ENCODE measurements around the gene C19orf38. TPM values are rescaled to one million over a fixed set of nuclear protein-coding genes. Genes with fewer than 3 reads are reported as not detected.
"Not testable (repeated sequence)": the region's sequence is repeated elsewhere in the genome, so short reads cannot be mapped to it uniquely, and the experiment has no call there.

C19orf38 gene
- total and polyA plus RNA-seq, 2 donors = 5.4 to 7.1 TPM

- H3K4me3 ChIP-seq (ENCODE audit: low read length in 2 of 2) = no peak overlapping the region
- H3K9me3 ChIP-seq (ENCODE audit: control insufficient read depth in 2 of 2, insufficient read depth in 1 of 2, low read length in 1 of 2) = no peaks in the 10 kb centered on the region
- WGBS = 95% methylated on average over 10 of the region's 10 CpGs
- H3K36me3 ChIP-seq (ENCODE audit: control insufficient read depth in 2 of 2, insufficient read depth in 2 of 2, low read length in 1 of 2) = no peaks in the 10 kb centered on the region
- H3K27me3 ChIP-seq (ENCODE audit: control insufficient read depth in 2 of 2, insufficient read depth in 1 of 2, low read length in 1 of 2) = no peaks in the 10 kb centered on the region
- H3K4me1 ChIP-seq (ENCODE audit: control insufficient read depth in 2 of 2, insufficient read depth in 2 of 2, low read length in 2 of 2) = peaks cover 3 to 16% of the 10 kb centered on the region in 2 donors
- no peak for DNase-seq (ENCODE audit: low read depth in 6 of 9, low spot score in 9 of 9)
- H3K27ac ChIP-seq (ENCODE audit: low read depth in 1 of 2, low read length in 1 of 2) = no peak overlapping the region
Observed at GRCh38 chr19:10866495-10866894, 18.3 kb downstream of the C19orf38 start.

GRCh38 chr19:10868872-10869547, 20.8 kb downstream of the C19orf38 start:
- peaks cover 8 to 26% of the 10 kb centered on the region in 2 donors for H3K4me1 ChIP-seq (ENCODE audit: control insufficient read depth in 2 of 2, insufficient read depth in 2 of 2, low read length in 2 of 2)
- H3K27ac ChIP-seq (ENCODE audit: low read depth in 1 of 2, low read length in 1 of 2) = no peak overlapping the region
- H3K36me3 ChIP-seq (ENCODE audit: control insufficient read depth in 2 of 2, insufficient read depth in 2 of 2, low read length in 1 of 2) = no peaks in the 10 kb centered on the region
- DNase-seq (ENCODE audit: low read depth in 6 of 9, low spot score in 9 of 9) = no peak
- peaks cover 0 to 3% of the 10 kb centered on the region in 2 donors for H3K27me3 ChIP-seq (ENCODE audit: control insufficient read depth in 2 of 2, insufficient read depth in 1 of 2, low read length in 1 of 2)
- WGBS = 96% methylated on average over 10 of the region's 10 CpGs
- no peaks in the 10 kb centered on the region for H3K9me3 ChIP-seq (ENCODE audit: control insufficient read depth in 2 of 2, insufficient read depth in 1 of 2, low read length in 1 of 2)
- H3K4me3 ChIP-seq (ENCODE audit: low read length in 2 of 2) = no peak overlapping the region

- WGBS = 98% methylated on average over 11 of the region's 11 CpGs
- peaks cover 8 to 17% of the 10 kb centered on the region in 2 donors for H3K4me1 ChIP-seq (ENCODE audit: control insufficient read depth in 2 of 2, insufficient read depth in 2 of 2, low read length in 2 of 2)
- not testable (repeated sequence) for H3K36me3 ChIP-seq (ENCODE audit: control insufficient read depth in 2 of 2, insufficient read depth in 2 of 2, low read length in 1 of 2); DNase-seq (ENCODE audit: low read depth in 6 of 9, low spot score in 9 of 9); H3K9me3 ChIP-seq (ENCODE audit: control insufficient read depth in 2 of 2, insufficient read depth in 1 of 2, low read length in 1 of 2); H3K4me3 ChIP-seq (ENCODE audit: low read length in 2 of 2); H3K27ac ChIP-seq (ENCODE audit: low read depth in 1 of 2, low read length in 1 of 2); H3K27me3 ChIP-seq (ENCODE audit: control insufficient read depth in 2 of 2, insufficient read depth in 1 of 2, low read length in 1 of 2)
Observed at GRCh38 chr19:10869872-10870311, 21.7 kb downstream of the C19orf38 start.

GRCh38 chr19:10870501-10870954, 22.3 kb downstream of the C19orf38 start:
- Histone ChIP-seq H3K9me3 (ENCODE audit: control insufficient read depth in 2 of 2, insufficient read depth in 1 of 2, low read length in 1 of 2) (no peaks in the 10 kb centered on the region), H3K4me1 (ENCODE audit: control insufficient read depth in 2 of 2, insufficient read depth in 2 of 2, low read length in 2 of 2) (peaks cover 8 to 17% of the 10 kb centered on the region in 2 donors), H3K36me3 (ENCODE audit: control insufficient read depth in 2 of 2, insufficient read depth in 2 of 2, low read length in 1 of 2) (no peaks in the 10 kb centered on the region), H3K27ac (ENCODE audit: low read depth in 1 of 2, low read length in 1 of 2) (peak overlapping the region; percentile 61 to 78), H3K27me3 (ENCODE audit: control insufficient read depth in 2 of 2, insufficient read depth in 1 of 2, low read length in 1 of 2) (peaks cover 0 to 3% of the 10 kb centered on the region in 2 donors), H3K4me3 (ENCODE audit: low read length in 2 of 2) (peak overlapping the region; percentile 46 to 83)
- WGBS = 9% methylated on average over 22 of the region's 22 CpGs
- no peak for DNase-seq (ENCODE audit: low read depth in 6 of 9, low spot score in 9 of 9)

DNA sequence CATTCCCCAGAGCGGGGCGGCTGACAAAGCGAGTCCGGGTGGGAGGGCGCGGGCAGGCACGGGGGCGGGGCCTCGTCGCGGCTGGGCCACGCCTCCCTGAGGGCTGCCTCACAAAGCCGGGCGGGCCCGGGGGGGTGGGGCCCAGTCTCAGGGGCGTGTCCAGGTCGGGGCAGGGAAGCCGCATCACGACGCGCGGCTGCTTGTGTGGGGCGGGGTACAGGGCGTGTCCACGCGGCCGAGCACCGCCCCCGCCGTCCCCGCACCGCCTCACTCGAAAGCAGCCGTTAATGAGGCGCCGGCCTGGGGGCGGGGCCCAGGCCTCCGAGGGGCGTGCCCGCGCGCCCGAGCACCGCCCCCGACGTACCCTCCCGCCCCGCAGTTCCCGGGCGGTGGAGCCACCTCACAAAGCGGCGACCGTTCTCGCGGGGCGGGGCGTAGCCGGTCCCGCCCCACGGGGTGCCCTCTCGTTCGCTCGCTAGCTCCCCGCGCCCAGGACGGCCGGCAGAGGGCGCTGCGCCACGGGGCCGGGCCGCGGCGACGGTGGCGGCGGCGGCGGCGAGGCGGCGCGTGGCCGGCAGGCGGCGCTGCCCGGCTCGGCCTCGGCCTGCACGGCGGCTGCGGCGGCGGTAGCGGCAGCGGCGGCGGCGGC, 22.9 kb downstream of the C19orf38 start, which contains the start of gene CARM1:
Gene CARM1, plus strand, starts transcription at position 599 of the 649 bp plus-strand sequence. CDS start 150 bp downstream, outside the sequence.
- under 1% methylated on average over 98 of the region's 99 CpGs for WGBS
- Histone ChIP-seq H3K9me3 (ENCODE audit: control insufficient read depth in 2 of 2, insufficient read depth in 1 of 2, low read length in 1 of 2) (no peaks in the 10 kb centered on the region), H3K27ac (ENCODE audit: low read depth in 1 of 2, low read length in 1 of 2) (peak within 1 kb of the TSS; percentile 78 to 80), H3K27me3 (ENCODE audit: control insufficient read depth in 2 of 2, insufficient read depth in 1 of 2, low read length in 1 of 2) (peaks cover 0 to 3% of the 10 kb centered on the region in 2 donors), H3K4me1 (ENCODE audit: control insufficient read depth in 2 of 2, insufficient read depth in 2 of 2, low read length in 2 of 2) (peaks cover 8 to 17% of the 10 kb centered on the region in 2 donors), H3K36me3 (ENCODE audit: control insufficient read depth in 2 of 2, insufficient read depth in 2 of 2, low read length in 1 of 2) (no peaks in the 10 kb centered on the region), H3K4me3 (ENCODE audit: low read length in 2 of 2) (peak within 1 kb of the TSS; percentile 61 to 83)
- peak; percentile 79 to 99 (median 97) for DNase-seq (ENCODE audit: low read depth in 6 of 9, low spot score in 9 of 9)

DNA sequence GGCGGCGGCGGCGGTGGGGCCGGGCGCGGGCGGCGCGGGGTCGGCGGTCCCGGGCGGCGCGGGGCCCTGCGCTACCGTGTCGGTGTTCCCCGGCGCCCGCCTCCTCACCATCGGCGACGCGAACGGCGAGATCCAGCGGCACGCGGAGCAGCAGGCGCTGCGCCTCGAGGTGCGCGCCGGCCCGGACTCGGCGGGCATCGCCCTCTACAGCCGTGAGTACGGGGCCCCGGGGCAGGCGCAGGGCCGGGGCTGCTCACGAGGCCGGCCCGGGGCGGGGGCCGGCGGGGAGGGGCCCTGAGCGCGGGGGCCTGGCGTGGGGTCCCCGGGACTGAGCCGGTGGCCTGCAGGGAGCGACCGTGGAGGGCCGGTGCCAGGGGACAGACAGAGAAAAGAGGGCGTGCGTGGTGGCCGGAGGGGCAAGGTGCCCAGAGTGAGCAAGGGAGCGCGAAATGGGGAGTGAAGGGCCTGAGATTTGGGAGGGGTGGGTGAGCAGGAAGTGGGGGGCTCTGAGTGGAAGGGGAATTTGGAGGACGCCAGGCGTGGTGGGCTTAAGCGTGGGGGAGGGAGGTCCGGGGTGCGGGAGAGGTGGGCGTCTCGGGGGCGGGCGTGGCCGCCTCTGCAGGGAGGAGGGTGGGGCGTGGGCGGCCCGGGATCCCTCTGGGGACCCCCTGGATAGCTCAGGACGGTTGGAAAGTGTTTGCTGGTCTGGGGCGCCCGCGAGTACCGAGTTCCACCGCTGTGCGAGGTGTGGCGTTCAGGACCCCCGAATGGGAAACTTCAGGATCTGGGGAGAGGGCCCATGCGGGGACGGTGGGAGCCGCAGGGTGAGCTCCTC, 23.7 kb downstream of the C19orf38 start:
- H3K4me1 ChIP-seq (ENCODE audit: control insufficient read depth in 2 of 2, insufficient read depth in 2 of 2, low read length in 2 of 2) = peaks cover 8 to 17% of the 10 kb centered on the region in 2 donors
- H3K4me3 ChIP-seq (ENCODE audit: low read length in 2 of 2) = peak overlapping the region; percentile 61 to 83
- peak overlapping the region; percentile 63 to 80 for H3K27ac ChIP-seq (ENCODE audit: low read depth in 1 of 2, low read length in 1 of 2)
- H3K36me3 ChIP-seq (ENCODE audit: control insufficient read depth in 2 of 2, insufficient read depth in 2 of 2, low read length in 1 of 2) = no peaks in the 10 kb centered on the region
- WGBS = under 1% methylated on average over 84 of the region's 90 CpGs
- peaks cover 0 to 3% of the 10 kb centered on the region in 2 donors for H3K27me3 ChIP-seq (ENCODE audit: control insufficient read depth in 2 of 2, insufficient read depth in 1 of 2, low read length in 1 of 2)
- DNase-seq (ENCODE audit: low read depth in 6 of 9, low spot score in 9 of 9) = peak in 2 of 9 donors; percentile 46 to 51
- no peaks in the 10 kb centered on the region for H3K9me3 ChIP-seq (ENCODE audit: control insufficient read depth in 2 of 2, insufficient read depth in 1 of 2, low read length in 1 of 2)

DNA sequence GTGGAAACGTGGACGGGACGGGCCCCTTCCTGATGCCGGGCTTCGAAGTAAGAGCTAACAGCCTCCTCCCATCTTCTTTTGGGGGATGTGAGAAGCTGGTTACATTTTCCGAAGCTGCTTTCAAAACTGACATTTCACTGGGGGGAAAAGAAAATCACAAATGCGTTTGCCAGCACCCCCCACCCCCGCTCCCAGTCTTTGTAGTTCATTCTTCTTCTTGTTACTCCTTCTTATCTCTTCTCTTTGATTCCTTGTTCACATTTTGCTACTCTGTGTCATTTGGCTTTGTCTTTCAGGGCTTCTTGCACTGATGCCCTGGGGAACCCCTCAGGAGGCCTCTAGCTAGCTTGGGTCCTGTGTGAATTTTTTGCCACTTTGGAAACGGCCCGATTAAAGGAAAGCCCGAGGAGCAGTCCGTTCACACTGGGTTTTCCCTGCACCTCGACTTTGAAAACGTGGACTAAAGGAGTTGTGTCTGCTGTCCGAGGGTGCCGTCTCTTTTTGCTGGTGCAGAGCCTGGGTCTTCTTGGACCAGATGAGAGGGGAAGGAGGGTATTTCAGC, 24.4 kb downstream of the C19orf38 start:
- Histone ChIP-seq H3K27ac (ENCODE audit: low read depth in 1 of 2, low read length in 1 of 2) (peak overlapping the region; percentile 63 to 80), H3K9me3 (ENCODE audit: control insufficient read depth in 2 of 2, insufficient read depth in 1 of 2, low read length in 1 of 2) (no peaks in the 10 kb centered on the region), H3K36me3 (ENCODE audit: control insufficient read depth in 2 of 2, insufficient read depth in 2 of 2, low read length in 1 of 2) (no peaks in the 10 kb centered on the region), H3K4me3 (ENCODE audit: low read length in 2 of 2) (peak overlapping the region; percentile 61 to 83), H3K4me1 (ENCODE audit: control insufficient read depth in 2 of 2, insufficient read depth in 2 of 2, low read length in 2 of 2) (peaks cover 8 to 17% of the 10 kb centered on the region in 2 donors), H3K27me3 (ENCODE audit: control insufficient read depth in 2 of 2, insufficient read depth in 1 of 2, low read length in 1 of 2) (peaks cover 0 to 3% of the 10 kb centered on the region in 2 donors)
- WGBS = 31% methylated on average over 16 of the region's 16 CpGs
- peak in 1 of 9 donors; percentile 30 for DNase-seq (ENCODE audit: low read depth in 6 of 9, low spot score in 9 of 9)

DNA sequence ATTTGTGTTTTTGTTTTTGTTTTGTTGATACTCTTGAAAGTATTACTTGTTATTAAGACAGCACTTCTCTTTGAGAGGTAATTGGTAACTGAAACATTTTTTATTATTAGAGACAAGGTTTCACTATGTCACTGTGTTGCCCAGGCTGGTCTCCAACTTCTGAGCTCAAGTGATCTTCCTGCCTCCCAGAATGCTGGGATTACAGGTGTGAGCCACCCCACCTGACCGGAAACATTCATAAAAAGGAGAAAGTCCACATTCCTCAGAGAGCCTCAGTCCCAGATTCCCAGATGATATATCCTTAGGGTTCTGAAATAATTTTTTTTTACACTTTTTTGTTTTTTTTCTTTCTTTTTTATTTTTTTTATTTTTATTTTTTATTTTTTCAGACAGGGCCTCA, 25.8 kb downstream of the C19orf38 start:
- H3K36me3 ChIP-seq (ENCODE audit: control insufficient read depth in 2 of 2, insufficient read depth in 2 of 2, low read length in 1 of 2) = no peaks in the 10 kb centered on the region
- 100% methylated on average over 1 of the region's 1 CpG for WGBS
- peaks cover 8 to 26% of the 10 kb centered on the region in 2 donors for H3K4me1 ChIP-seq (ENCODE audit: control insufficient read depth in 2 of 2, insufficient read depth in 2 of 2, low read length in 2 of 2)

More for the DNA sequence above, 25.8 kb downstream of the C19orf38 start:
- Histone ChIP-seq H3K4me3 (ENCODE audit: low read length in 2 of 2) (no peak overlapping the region), H3K27ac (ENCODE audit: low read depth in 1 of 2, low read length in 1 of 2) (no peak overlapping the region), H3K9me3 (ENCODE audit: control insufficient read depth in 2 of 2, insufficient read depth in 1 of 2, low read length in 1 of 2) (no peaks in the 10 kb centered on the region), H3K27me3 (ENCODE audit: control insufficient read depth in 2 of 2, insufficient read depth in 1 of 2, low read length in 1 of 2) (peaks cover 0 to 3% of the 10 kb centered on the region in 2 donors)
- DNase-seq (ENCODE audit: low read depth in 6 of 9, low spot score in 9 of 9) = no peak
